HG02973 (cell line): ENCODE results near the gene PPP2R5B.

ENCODE experiments used
- ATAC-seq: cut with Tn5 transposase; IDR thresholded peaks from one replicate; pipeline ENCODE4 v1.9.1; 2021; ENCODE audit warnings: moderate library complexity; ENCODE audit not compliant: unreplicated experiment

The PPP2R5B gene

GRCh38 chr11:64926689-64927088 lies 2.2 kb downstream of the PPP2R5B start:
- ATAC-seq: no peak

GRCh38 chr11:64928957-64929356 lies 4.5 kb downstream of the PPP2R5B start:
- no peak for ATAC-seq

DNA sequence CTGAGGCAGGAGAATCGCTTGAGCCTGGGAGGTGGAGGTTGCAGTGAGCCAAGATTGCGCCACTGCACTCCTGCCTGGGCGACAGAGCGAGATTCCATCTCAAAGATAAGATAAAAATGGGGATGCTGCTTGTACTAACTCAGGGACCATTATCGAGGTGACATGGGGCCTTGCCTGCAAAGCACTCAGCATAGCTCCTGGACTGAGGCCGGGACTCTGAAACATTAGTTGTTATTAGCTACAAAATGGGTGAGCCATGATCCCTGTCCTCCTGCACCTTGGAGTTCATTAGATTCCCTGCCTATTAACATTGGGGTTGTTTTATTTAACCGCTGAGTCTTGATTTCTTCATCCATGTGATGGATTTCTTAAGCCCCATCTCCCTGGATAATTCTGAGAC lies 5.1 kb downstream of the PPP2R5B start:
- ATAC-seq: no peak

- ATAC-seq: no peak
These were observed 5.9 kb downstream of the PPP2R5B start for GRCh38 chr11:64930340-64930739.

GRCh38 chr11:64931290-64931689 lies 6.8 kb downstream of the PPP2R5B start:
- ATAC-seq: no peak

GRCh38 chr11:64932324-64932723 lies 7.8 kb downstream of the PPP2R5B start:
- ATAC-seq: no peak

DNA sequence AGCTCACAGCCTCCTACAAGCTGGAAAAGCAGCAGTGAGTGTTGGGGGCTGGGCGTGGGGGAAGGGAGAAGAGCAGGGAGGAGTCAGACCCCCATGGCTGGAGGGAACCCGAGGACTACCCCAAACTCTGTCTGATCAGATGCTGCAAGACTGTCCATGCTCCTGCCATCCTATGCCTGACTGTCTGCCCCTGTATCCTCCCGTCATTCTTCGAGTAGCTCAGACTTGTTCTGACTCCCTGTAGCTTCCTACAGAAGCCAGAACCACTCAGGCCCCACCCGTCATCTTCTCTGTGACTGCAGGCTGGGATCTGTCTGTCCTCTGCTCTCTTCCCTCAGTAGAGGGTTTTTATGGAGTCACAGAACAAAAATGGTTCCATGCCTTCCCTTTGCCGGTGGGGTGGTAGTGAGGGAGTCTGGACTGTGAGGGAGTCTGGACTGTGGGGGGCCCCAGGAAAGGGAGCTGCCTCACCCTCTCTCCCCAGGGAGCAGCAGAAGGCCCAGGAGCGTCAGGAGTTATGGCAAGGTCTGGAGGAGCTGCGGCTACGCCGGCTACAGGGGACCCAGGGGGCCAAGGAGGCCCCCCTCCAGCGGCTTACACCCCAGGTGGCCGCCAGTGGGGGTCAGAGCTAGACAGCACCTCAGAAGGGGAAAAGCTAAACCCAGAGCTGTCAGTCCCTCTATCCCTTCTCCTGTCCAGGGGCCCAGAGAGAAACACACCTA lies 8.9 kb downstream of the PPP2R5B start:
- ATAC-seq: no peak

DNA sequence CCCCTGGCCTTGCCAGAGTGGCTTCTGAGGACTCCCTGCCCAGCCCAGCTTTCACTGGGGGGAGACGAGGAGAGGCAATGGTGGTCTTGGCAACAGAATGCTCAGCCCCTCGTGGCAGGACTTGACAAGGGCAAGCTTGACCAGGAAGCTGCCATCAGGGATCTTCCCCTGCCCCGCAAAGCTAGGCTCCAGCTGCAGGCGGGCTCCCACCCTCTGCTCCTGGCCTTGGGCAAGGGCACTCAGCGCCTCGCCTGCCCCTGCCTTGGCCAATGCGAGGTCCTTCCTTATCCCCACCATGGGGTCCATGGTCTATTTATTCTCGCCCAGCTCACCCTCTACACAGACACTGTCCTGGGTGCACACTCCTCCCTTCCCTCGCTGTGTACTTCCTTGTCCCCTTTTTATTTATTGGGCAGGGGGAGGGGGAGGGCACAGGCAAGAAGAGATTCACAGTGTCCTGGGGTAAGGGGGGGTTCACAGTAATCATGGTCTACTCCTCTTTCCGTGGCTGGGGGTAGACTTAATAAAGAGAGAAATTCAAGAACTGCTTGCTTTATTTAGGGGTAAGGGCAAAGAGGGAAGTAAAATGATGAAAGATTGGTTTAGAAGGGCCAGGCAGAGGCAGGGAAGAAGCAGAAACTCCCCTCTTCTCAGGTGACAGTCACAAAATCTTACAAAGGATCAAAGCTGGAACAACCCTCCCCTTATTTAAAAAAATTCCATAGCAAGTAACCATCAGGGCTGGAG lies 9.6 kb downstream of the PPP2R5B start:
- ATAC-seq: no peak

DNA sequence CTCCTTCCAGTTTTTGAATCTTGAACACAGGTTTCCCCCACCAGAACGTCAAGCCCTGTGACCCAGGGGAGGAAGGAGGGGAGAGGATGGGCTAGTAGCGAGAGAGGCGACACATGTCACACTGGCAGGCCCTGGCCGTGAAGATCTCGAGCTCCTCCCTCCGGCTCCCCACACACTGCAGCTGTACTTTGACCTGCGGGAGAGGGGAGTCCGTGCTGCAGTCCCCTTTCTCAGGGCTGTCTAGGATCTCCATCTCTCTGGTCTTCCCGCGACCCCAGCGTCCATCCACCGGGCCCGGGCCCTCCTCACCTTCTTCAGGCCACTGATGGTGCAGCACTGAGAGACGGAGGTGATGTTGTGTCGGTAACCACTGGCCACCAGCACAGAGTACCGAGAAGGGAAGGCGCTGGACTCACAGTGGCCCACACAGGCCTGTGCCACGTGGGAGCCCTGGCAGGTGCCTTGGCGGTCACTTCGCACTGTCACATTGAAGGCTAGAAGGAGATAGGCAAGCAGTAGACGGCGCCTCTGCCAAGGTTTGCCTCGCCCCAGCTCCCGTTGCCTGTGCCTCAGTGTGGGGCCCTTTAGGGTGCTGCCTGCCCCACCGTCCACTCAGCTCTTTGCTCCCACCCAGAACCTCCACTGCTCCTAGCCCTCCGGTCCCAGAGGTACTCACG lies 10.3 kb downstream of the PPP2R5B start:
- no peak for ATAC-seq

GRCh38 chr11:64935359-64936081 lies 11.0 kb downstream of the PPP2R5B start, which contains the start of gene GPHA2:
TSS of gene GPHA2 (minus strand) at chr11:64935893. CDS start at chr11:64935460, 433 bp downstream.
- no peak for ATAC-seq

GRCh38 chr11:64936539-64936938 lies 12.1 kb downstream of the PPP2R5B start:
- ATAC-seq: no peak

DNA sequence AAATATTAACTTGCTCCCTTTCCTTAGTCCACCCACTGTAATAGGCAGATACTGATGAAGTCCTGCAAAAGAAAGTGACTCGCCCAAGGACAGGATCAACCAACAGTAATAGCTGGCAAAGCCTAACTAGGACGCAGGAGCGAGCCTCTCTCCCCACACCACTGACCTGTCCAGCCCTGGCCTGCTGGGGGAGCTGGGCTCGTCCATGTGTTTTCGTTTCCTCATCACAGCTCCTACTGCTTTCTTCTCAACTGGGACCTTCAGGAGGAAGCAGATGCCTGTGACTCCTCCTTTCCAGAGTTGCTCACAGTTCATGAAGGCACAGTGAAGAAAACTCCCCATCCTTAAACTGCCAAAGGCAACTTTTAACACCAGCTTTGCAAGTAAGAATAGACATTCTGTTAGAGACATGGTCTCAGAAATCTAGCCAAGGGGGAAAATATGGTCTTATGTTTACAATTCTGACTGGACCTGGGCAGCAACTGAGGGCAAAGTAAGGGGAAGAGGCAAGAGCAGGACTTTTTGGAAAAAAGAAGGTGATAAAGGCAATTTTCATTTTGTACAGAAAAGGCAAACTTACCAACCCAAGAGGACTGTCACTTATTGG lies 22.8 kb downstream of the PPP2R5B start:
- ATAC-seq: no peak

DNA sequence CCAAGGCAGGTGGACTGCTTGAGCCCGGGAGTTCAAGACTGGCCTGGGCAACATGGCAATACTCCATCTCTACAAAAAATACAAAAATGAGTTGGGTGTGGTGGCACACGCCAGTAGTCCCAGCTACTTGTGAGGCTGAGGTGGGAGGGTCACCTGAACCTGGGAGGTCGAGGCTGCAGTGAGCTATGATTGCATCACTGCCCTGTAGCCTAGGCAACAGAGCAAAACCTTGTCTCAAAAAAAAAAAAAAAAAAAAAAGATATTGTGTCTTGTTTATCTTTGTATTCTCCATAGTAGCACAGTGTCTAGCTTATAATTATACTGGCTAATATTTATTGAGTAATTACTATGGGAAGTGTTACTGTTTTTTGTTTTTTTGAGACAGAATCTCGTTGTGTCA lies 27.0 kb downstream of the PPP2R5B start:
- no peak for ATAC-seq

DNA sequence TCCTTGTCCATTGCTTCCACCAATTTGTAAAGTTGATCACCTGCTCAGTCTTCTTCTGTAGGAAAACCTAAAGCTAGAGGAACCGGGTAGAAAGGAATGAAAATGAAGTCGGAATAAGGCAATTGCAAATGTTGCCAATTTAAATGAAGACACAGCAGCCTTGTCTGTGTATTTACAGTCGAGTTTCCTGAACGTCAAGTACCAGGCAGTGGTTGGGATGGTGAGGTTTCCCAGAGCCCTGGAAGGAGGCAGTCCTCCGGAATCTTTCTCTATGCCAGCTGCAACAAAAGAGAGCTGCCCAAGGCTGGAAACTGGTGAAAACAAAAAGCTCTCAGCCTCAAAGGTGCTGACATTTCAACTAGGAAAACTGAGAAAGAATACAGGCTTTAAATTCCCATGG lies 29.7 kb downstream of the PPP2R5B start:
- ATAC-seq: no peak

DNA sequence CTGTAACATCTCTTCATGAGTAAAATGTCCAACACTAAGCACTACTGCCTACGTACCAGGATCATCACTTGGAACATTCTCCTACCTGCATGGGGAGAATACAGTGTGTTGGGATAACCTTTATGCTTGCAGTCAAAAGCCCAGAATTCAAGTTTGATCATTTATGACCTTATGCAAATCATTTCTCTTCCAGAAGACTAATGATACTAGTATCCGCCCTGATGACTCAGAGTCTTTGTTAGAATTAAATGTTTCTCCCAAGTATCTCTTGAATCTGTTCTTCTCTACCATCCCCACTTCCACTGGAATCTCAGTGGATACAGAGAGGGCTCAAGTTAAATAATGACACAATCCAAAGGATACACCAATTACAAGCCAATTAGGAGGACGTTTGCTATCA lies 35.0 kb downstream of the PPP2R5B start:
- no peak for ATAC-seq

DNA sequence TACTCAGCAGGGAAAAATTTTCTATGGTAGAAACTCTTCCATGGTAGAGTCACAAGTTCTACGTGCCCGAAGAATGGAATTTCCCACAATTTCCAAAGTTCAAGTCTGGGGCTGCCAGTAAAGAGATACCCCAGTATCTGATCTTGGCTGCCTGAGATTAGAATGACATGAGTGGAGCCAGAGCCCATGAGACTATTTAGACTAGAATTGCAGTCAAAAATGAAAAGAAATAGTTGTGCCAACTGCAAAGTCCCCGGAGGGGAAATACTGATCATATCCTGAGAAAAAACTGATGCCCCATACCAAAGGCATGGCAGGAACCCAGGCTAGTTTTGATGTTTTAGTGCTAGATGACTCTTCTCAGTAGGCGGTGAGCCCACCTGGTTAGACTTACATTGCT lies 36.2 kb downstream of the PPP2R5B start:
- ATAC-seq: no peak

- no peak for ATAC-seq
These were observed 38.7 kb downstream of the PPP2R5B start for GRCh38 chr11:64963072-64963631.

- no peak for ATAC-seq
These were observed 42.9 kb downstream of the PPP2R5B start for GRCh38 chr11:64967375-64967774.

GRCh38 chr11:64969209-64969608 lies 44.7 kb downstream of the PPP2R5B start:
- no peak for ATAC-seq

DNA sequence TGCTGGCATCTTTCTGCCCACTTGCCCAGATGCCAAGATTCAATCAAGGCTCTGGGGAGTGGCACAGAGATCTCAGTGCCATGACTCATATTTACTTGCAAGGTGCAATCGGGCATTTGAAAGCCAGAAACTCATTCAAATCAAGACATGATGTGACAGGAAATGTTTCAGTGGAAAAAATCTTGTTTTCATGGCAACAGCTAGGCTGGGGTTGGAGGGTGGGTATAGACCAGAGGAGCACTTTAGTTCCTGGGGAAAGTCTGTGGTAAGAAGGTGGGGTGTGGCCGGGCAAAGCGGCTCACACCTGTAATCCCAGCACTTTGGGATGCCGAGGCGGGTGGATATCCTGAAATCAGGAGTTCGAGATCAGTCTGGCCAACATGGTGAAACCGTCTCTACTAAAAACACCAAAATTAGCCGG lies 46.3 kb downstream of the PPP2R5B start:
- ATAC-seq: no peak
